GM12878 (cell line): Measurements from ENCODE around the gene IL18RAP. TPM values are rescaled to one million over a fixed set of nuclear protein-coding genes. Genes with fewer than 3 reads are reported as not detected.

Experiments
- ATAC-seq: fragments of 200-7000 bp; cut with Tn5 transposase; 3 replicates; pipeline ENCODE4 v1.9.1; 2020; ENCODE audit warnings: mild to moderate bottlenecking, moderate library complexity
- BruUV-seq: library from RNA; stranded (reverse); fragments of 400-500 nt; replicated peaks from 2 replicates; lab custom pipeline; 2021; lab: Mats Ljungman, UMichigan
- CTCF ChIA-PET: fragments of 300-600 bp; sonication (Branson Sonifier 250); formaldehyde crosslinking; extraction: SDS; loops from one replicate; lab custom pipeline; 2021; ENCODE audit warnings: inconsistent platforms; lab: Yijun Ruan, JAX
- POLR2A ChIA-PET: fragments of 350-600 bp; formaldehyde crosslinking; extraction: SDS; loops from one replicate; lab custom pipeline; 2021; ENCODE audit warnings: inconsistent platforms; lab: Charles Lee
- RAD21 ChIA-PET: fragments of 300-600 bp; sonication (Branson Sonifier 250); formaldehyde crosslinking; loops from one replicate; lab custom pipeline; 2023; ENCODE audit warnings: antibody characterized with exemption; ENCODE audit not compliant: unreplicated experiment; lab: Charles Lee
- SMC1A ChIA-PET: fragments of 300-600 bp; sonication (Branson Sonifier 250); formaldehyde crosslinking; loops from one replicate; lab custom pipeline; 2023; ENCODE audit not compliant: unreplicated experiment, uncharacterized antibody; lab: Charles Lee
- DNase-seq: peaks from one replicate; pipeline ENCODE4 v3.0.0-alpha.2; 2011; ENCODE audit warnings: low read depth, low spot score
- FAIRE-seq: peaks from 3 replicates; lab custom pipeline; 2011; peaks lifted over from hg19 to GRCh38; lab: Jason Lieb, UNC
- H2AFZ ChIP-seq: 2 replicates; pipeline ENCODE4 v1.6.0; 2011; ENCODE audit warnings: low read depth, low read length, control low read depth; ENCODE audit not compliant: control insufficient read depth
- H3K27ac ChIP-seq: 2 replicates; pipeline ENCODE4 v1.5.1; 2011; ENCODE audit warnings: control low read depth; ENCODE audit not compliant: control insufficient read depth, insufficient read depth
- H3K27me3 ChIP-seq, 2 experiments: replicated peaks in 1 of 2; 2 replicates each; pipeline versions ENCODE4 v1.6.0 to v1.6.1; 2011; ENCODE audit warnings: low read length in 1 of 2; ENCODE audit not compliant: control insufficient read depth in 2 of 2, insufficient read depth in 2 of 2
- H3K36me3 ChIP-seq, 2 experiments: 2 replicates each; pipeline ENCODE4 v1.5.1; 2011; ENCODE audit warnings: low read length in 1 of 2; ENCODE audit not compliant: control insufficient read depth in 2 of 2, insufficient read depth in 2 of 2
- H3K4me1 ChIP-seq: 2 replicates; pipeline ENCODE4 v1.6.1; 2011; ENCODE audit warnings: mild to moderate bottlenecking, low read length, moderate library complexity, mixed read lengths; ENCODE audit not compliant: control insufficient read depth, insufficient read depth
- H3K4me2 ChIP-seq: 2 replicates; pipeline ENCODE4 v1.6.0; 2011; ENCODE audit warnings: control low read depth; ENCODE audit not compliant: control insufficient read depth, insufficient read depth
- H3K4me3 ChIP-seq: fragments of 200-600 bp; sonication (generic); 2 replicates; pipeline ENCODE4 v1.5.1; 2016
- H3K79me2 ChIP-seq: 2 replicates; pipeline ENCODE4 v1.6.0; 2011; ENCODE audit warnings: low read length; ENCODE audit not compliant: control insufficient read depth, insufficient read depth
- H3K9ac ChIP-seq: 2 replicates; pipeline ENCODE4 v1.8.0; 2011; ENCODE audit warnings: low read length, control low read depth, mixed read lengths; ENCODE audit not compliant: control insufficient read depth, insufficient read depth
- H3K9me3 ChIP-seq: replicated peaks from 3 replicates; pipeline ENCODE4 v1.5.1; 2011; ENCODE audit warnings: mild to moderate bottlenecking, low read length; ENCODE audit not compliant: control insufficient read depth, insufficient read depth
- H4K20me1 ChIP-seq: 2 replicates; pipeline ENCODE4 v1.6.0; 2011; ENCODE audit not compliant: control insufficient read depth, insufficient read depth
- HDAC2 ChIP-seq: fragments of 200-600 bp; sonication (generic); IDR thresholded peaks from 2 replicates; pipeline ENCODE4 v1.6.1; 2017
- IKZF2 ChIP-seq, 2 experiments: fragments of 450-650 bp; IDR thresholded peaks; 2 replicates each; pipeline ENCODE4 v1.6.1; 2017; ENCODE audit warnings: mild to moderate bottlenecking in 2 of 2, moderate library complexity in 2 of 2
- MLLT1 ChIP-seq: fragments of 450-650 bp; IDR thresholded peaks from 2 replicates; pipeline ENCODE4 v1.6.1; 2016; ENCODE audit warnings: mild to moderate bottlenecking
- NFXL1 ChIP-seq: fragments of 450-650 bp; IDR thresholded peaks from 2 replicates; pipeline ENCODE4 v1.6.1; 2017; ENCODE audit warnings: antibody characterized with exemption, mild to moderate bottlenecking, borderline replicate concordance
- NR2C2 ChIP-seq: IDR thresholded peaks from 2 replicates; pipeline ENCODE4 v1.6.1; 2011; ENCODE audit warnings: borderline replicate concordance, low read depth; ENCODE audit not compliant: control insufficient read depth, insufficient read length
- PBX3 ChIP-seq: IDR thresholded peaks from 2 replicates; pipeline ENCODE4 v1.6.1; 2011; ENCODE audit warnings: mild to moderate bottlenecking, low read depth, low read length, moderate library complexity; ENCODE audit not compliant: insufficient replicate concordance
- RELB ChIP-seq: fragments of 450-650 bp; IDR thresholded peaks from 2 replicates; pipeline ENCODE4 v1.6.1; 2017; ENCODE audit warnings: low read depth, mild to moderate bottlenecking, moderate library complexity
- RUNX3 ChIP-seq: IDR thresholded peaks from 2 replicates; pipeline ENCODE4 v1.6.1; 2012; ENCODE audit warnings: low read length, inconsistent platforms
- SIX5 ChIP-seq: IDR thresholded peaks from 2 replicates; pipeline ENCODE4 v1.6.1; 2011; ENCODE audit warnings: mild to moderate bottlenecking, low read depth, low read length, moderate library complexity; ENCODE audit not compliant: severe bottlenecking
- SPI1 ChIP-seq: IDR thresholded peaks from 2 replicates; pipeline ENCODE4 v1.6.1; 2011; ENCODE audit warnings: low read depth, mild to moderate bottlenecking, low read length, moderate library complexity, borderline replicate concordance; ENCODE audit not compliant: insufficient read depth
- SRF ChIP-seq, 2 experiments: IDR thresholded peaks; 2 replicates each; pipeline ENCODE4 v1.6.1; 2011; ENCODE audit warnings: low read depth in 2 of 2, low read length in 2 of 2, mild to moderate bottlenecking in 1 of 2, moderate library complexity in 1 of 2
- ZBED1 ChIP-seq: IDR thresholded peaks from 2 replicates; pipeline ENCODE4 v1.6.1; 2016; ENCODE audit warnings: borderline replicate concordance
- ZBTB40 ChIP-seq: fragments of 450-650 bp; IDR thresholded peaks from 2 replicates; pipeline ENCODE4 v1.6.1; 2016; ENCODE audit warnings: mild to moderate bottlenecking, moderate library complexity, borderline replicate concordance
- ZNF217 ChIP-seq: fragments of 450-650 bp; IDR thresholded peaks from 2 replicates; pipeline ENCODE4 v1.6.1; 2017; ENCODE audit warnings: antibody characterized with exemption, mild to moderate bottlenecking
- WGBS: methylation state at CpG from one replicate; pipeline ENCODE4 v1.1.6; 2016; ENCODE audit warnings: low lambda C conversion rate; ENCODE audit not compliant: insufficient replicate concordance, insufficient coverage; ENCODE audit errors: missing lambda C conversion rate; 5-methylcytosine and 5-hydroxymethylcytosine counted together
- in situ Hi-C: fragments of 300-500 bp; cut with MboI; formaldehyde crosslinking; loops from 9 replicates; pipeline ENCODE4 v1.14.3; 2018; ENCODE audit warnings: mixed read lengths
- intact Hi-C: fragments of 100-400 bp; cut with micrococcal nuclease; formaldehyde crosslinking; loops from one replicate; pipeline ENCODE4 v1.14.2; 2022; ENCODE audit not compliant: unreplicated experiment
- polyA plus RNA-seq, 11 experiments: library from polyadenylated mRNA; depleted of rRNA in 4 of 11; unstranded in 6 of 11; stranded (reverse) in 5 of 11; fragments of >200 nt; fragmentation: Nextera tagmentation in 4 of 11; fragmentation: Illumina TruSeq in 1 of 11; extraction: Ambion mirVana in 4 of 11; extraction: Trizol in 1 of 11; gene quantifications; 1 replicate in 1 of 11; 2 replicates in 10 of 11; pipeline versions ENCODE4 v1.2.1 to v1.2.3, GENCODE V29; 2011 to 2016; ENCODE audit warnings: inconsistent platforms in 2 of 11, missing spikeins in 2 of 11, low read depth in 1 of 11
- total RNA-seq, 4 experiments: library from RNA; depleted of rRNA in 3 of 4; stranded (reverse); fragments of >200 nt in 3 of 4; fragmentation: Illumina TruSeq in 1 of 4; extraction: Trizol in 1 of 4; gene quantifications; 2 replicates each; pipeline versions ENCODE4 v1.2.1 to v1.2.3, GENCODE V29; 2013 to 2021

IL18RAP gene
- total and polyA plus RNA-seq, 10 of the 15 experiments (the other 5 are each of a cell fraction or from before 2014, with no cell fraction given): 0.37 to 1.6 (median 0.75) TPM; not detected in 1

GRCh38 chr2:102460467-102460866 is 37.5 kb downstream of the IL18RAP start:
- no peak for FAIRE-seq
- Histone ChIP-seq H3K9ac (no peak overlapping the region), H3K27me3 (no peaks in the 10 kb centered on the region; a peak in 1 of 4 replicates), H3K79me2 (no peaks in the 10 kb centered on the region), H3K36me3 (no peaks in the 10 kb centered on the region), H3K4me1 (no peaks in the 10 kb centered on the region), H3K4me3 (no peak overlapping the region), H3K4me2 (no peak overlapping the region), H4K20me1 (no peaks in the 10 kb centered on the region), H3K9me3 (no peaks in the 10 kb centered on the region), H2AFZ (no peak overlapping the region), H3K27ac (no peak overlapping the region)
- no peak for ATAC-seq
- WGBS: 0% methylated on average over 1 of the region's 1 CpG
- ChIA-PET CTCF (interaction anchor here (0.6 to 6.8 kb wide), 7 partner anchors 8 to 277 kb away, joined by 3 to 38 read pairs (median 3); partner anchors contain the start of gene SLC9A4), POLR2A (no interaction called here), RAD21 (interaction anchor here (0.6 kb wide), 1 partner anchor 205 kb away, joined by 3 read pairs; no protein-coding TSS in a partner anchor), SMC1A (interaction anchor here (1.0 to 1.2 kb wide), 5 partner anchors 9 to 455 kb away, joined by 3 read pairs; no protein-coding TSS in a partner anchor)
- no peak for DNase-seq
- in situ Hi-C loops: loop anchor here (25.0 kb wide), 1 partner anchor 1048 kb away; no protein-coding TSS in a partner anchor
- intact Hi-C loops: no loop called here
- TF ChIP-seq RUNX3 (no peak), SRF (IDR thresholded peaks at IDR 0.05; ENCODE audit: low read depth in 2 of 2, low read length in 2 of 2) (no peak), SPI1 (no peak), SIX5 (no peak), MLLT1 (no peak), PBX3 (no peak), IKZF2 (IDR thresholded peaks at IDR 0.05) (no peak), ZBED1 (no peak), ZNF217 (no peak), RELB (no peak), HDAC2 (no peak), NFXL1 (no peak), ZBTB40 (no peak), NR2C2 (no peak)
- BruUV-seq: no TSS peak
